Ovary (tissue), 9 donors: ENCODE measurements around the gene MIPEP. TPM values are rescaled to one million over a fixed set of nuclear protein-coding genes. Genes with fewer than 3 reads are reported as not detected.

Experiments
- DNase-seq, 5 donors: peaks; one replicate each; pipeline ENCODE4 v3.0.0-alpha.2; 2019 to 2020
- H3K27ac ChIP-seq, 2 donors: fragments of 200-600 bp; one replicate each; pipeline versions ENCODE4 v1.5.1 to v1.8.0; 2019 to 2022
- H3K27me3 ChIP-seq: fragments of 200-600 bp; one replicate; pipeline ENCODE4 v1.8.0; 2022
- H3K36me3 ChIP-seq: fragments of 200-600 bp; sonication (generic); one replicate; pipeline ENCODE4 v1.5.1; 2019
- H3K4me1 ChIP-seq: one replicate; pipeline ENCODE4 v1.8.1; 2013; ENCODE audit warnings: mild to moderate bottlenecking, moderate library complexity; ENCODE audit not compliant: insufficient read depth
- H3K4me3 ChIP-seq: fragments of 200-600 bp; sonication (generic); one replicate; pipeline ENCODE4 v1.5.1; 2017
- H3K9me3 ChIP-seq, 2 donors: fragments of 200-600 bp in 1 of 2; sonication (generic) in 1 of 2; one replicate each; pipeline versions ENCODE4 v1.5.1 to v1.8.1; 2013 to 2019; ENCODE audit warnings: mild to moderate bottlenecking in 1 of 2, moderate library complexity in 1 of 2
- CTCF ChIP-seq, 3 donors: fragments of 450-650 bp in 2 of 3; fragments of 200-600 bp in 1 of 3; IDR thresholded peaks; one replicate each; pipeline versions ENCODE4 v1.5.1 to v1.8.0; 2016 to 2022; ENCODE audit warnings: antibody characterized with exemption in 3 of 3, mild to moderate bottlenecking in 1 of 3
- EP300 ChIP-seq: sonication (generic); formaldehyde crosslinking; IDR thresholded peaks from one replicate; pipeline ENCODE4 v1.6.1; 2017; ENCODE audit warnings: antibody characterized with exemption
- POLR2A ChIP-seq: fragments of 450-650 bp; IDR thresholded peaks from one replicate; pipeline ENCODE4 v1.6.1; 2017; ENCODE audit warnings: antibody characterized with exemption, mild to moderate bottlenecking, moderate library complexity
- WGBS, 3 donors: extraction: QIAGEN DNeasy Blood & Tissue Kit in 1 of 3; methylation state at CpG; one replicate each; pipeline versions ENCODE4 v1.1.5 to v1.1.7; 2013 to 2017; 5-methylcytosine and 5-hydroxymethylcytosine counted together
- intact Hi-C, 4 donors: fragments of 100-400 bp; cut with DNase I; formaldehyde crosslinking; loops; one replicate each; pipeline versions ENCODE4 v1.11.0 to v1.15.1; 2022 to 2023
- polyA plus RNA-seq, 2 donors: library from polyadenylated mRNA; stranded (reverse); fragments of 200-250 nt in 1 of 2; fragments of 350-450 nt in 1 of 2; fragmentation: Illumina TruSeq in 1 of 2; extraction: RNeasy Lipid Tissue Mini Kit (QIAGEN cat#74804) in 1 of 2; gene quantifications; one replicate each; pipeline ENCODE4 v1.2.3, GENCODE V29; 2013 to 2014
- total RNA-seq, 7 donors: library from RNA; depleted of rRNA in 2 of 7; stranded (reverse); fragments of >200 nt in 2 of 7; fragmentation: NEBNext Ultra II Directional in 3 of 7; extraction: Animal tissue kit (Norgen Biotek cat#: 25700) in 3 of 7; gene quantifications; one replicate each; pipeline versions ENCODE4 v1.1.0 to v1.2.4, GENCODE V29; 2016 to 2023
- donor health status: DM: no; HTN: no; CAD: no; lungs with moderate emphysema.
- donor health status: DM: no; HTN: no; CAD: no.
- donor health status: Bipolar disorder and iron deficiency.
- donor health status: DM: yes; HTN: yes; CAD: no.
- donor health status: DM: no; HTN: no; CAD: no.
- donor health status: DM: yes; HTN: yes; CAD: no.

MIPEP gene
- total and polyA plus RNA-seq, 9 donors, result 7.1 to 18.8 (median 12.9) TPM

DNA sequence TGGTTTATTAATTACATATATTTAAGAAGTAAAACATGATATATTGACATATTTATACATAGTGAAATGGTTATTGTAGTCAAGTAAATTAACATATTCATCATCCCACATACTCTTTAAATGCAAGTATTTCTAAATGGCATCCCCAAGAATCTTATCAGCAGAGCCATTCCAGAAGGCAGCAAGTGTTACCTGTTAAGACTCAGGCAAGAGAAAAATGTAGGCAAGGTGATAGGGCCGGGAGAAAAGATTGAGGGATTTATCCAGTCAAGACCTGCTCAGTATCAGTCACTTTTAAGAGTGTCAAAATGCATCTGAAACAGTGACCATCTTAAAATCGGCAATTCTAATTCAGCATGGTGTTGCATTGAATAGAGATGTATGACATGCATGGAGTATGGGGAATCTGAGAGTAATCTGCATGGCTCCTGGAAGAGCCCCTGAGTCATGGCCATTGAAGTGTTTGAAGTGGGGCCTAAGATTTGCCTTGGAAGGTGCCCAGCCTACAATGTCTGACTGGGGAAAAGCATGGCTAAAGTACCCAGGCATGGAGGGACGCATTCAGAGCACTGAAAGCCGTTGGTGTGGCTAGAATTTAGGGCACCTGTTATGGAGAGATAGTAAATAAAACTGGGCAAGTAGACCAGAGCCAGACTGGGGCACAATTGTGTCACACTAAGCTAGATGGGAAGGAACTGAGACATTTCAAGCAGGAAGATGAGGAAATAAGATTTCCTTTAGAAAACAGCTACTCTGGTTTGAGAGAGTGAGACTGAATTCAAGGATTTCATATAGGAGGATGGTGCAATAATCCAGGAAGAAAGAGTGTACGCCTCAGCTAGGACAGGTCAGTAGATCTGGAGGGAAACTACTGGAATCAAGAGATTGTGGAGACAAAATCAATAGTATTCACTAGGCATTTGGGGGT is 33.1 kb upstream of the MIPEP start:
- Histone ChIP-seq H3K4me1 (no peaks in the 10 kb centered on the region), H3K9me3 (no peaks in the 10 kb centered on the region), H3K36me3 (no peaks in the 10 kb centered on the region), H3K27me3 (no peaks in the 10 kb centered on the region), H3K27ac (no peak overlapping the region), H3K4me3 (no peak overlapping the region)
- DNase-seq, result no peak
- 81 to 82% (median 82%) methylated on average over 5 of the region's 5 CpGs for WGBS, 3 donors
- TF ChIP-seq CTCF (IDR thresholded peaks at IDR 0.05), result no peak
- no peak for TF ChIP-seq POLR2A
- TF ChIP-seq EP300, result no peak
- intact Hi-C loops, result loop anchor here in 3 of 4 donors (5.0 to 10.0 kb wide), 2 partner anchors 295 to 303 kb away; no protein-coding TSS in a partner anchor

DNA sequence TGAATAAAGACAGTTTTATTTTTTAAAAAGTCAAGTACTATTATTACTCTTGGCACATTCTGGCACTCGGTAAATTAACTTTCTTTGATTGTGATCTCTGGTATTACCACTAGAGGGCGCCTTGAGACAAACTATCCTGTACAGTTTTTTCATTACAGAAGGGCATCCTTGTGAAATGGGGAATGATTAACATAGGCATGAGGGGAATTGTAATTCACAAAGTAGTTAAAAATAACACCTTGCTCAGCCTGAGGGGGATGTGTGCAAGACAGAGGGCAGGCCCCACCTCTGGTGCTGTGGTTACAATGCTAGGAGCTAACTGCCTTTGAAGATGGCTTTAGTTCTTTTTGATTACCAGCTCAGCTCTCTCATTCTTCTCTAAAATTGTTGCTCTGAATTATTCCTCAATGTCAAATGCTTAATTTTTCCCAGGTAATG is 32.3 kb upstream of the MIPEP start:
- Histone ChIP-seq H3K36me3 (no peaks in the 10 kb centered on the region), H3K4me3 (no peak overlapping the region), H3K27ac (no peak overlapping the region), H3K4me1 (no peaks in the 10 kb centered on the region), H3K27me3 (no peaks in the 10 kb centered on the region), H3K9me3 (no peaks in the 10 kb centered on the region)
- WGBS, 3 donors, result 1 to 5% (median 4%) methylated on average over 2 of the region's 2 CpGs
- TF ChIP-seq CTCF (IDR thresholded peaks at IDR 0.05) (peak in 2 of 3 donors; percentile 16 to 21), POLR2A (no peak), EP300 (no peak)
- no peak for DNase-seq
- intact Hi-C loops, result loop anchor here in 3 of 4 donors (5.0 to 10.0 kb wide), 2 partner anchors 296 to 303 kb away; no protein-coding TSS in a partner anchor

- Histone ChIP-seq H3K9me3 (no peaks in the 10 kb centered on the region), H3K4me1 (no peaks in the 10 kb centered on the region), H3K27me3 (no peaks in the 10 kb centered on the region), H3K4me3 (no peak overlapping the region), H3K36me3 (no peaks in the 10 kb centered on the region), H3K27ac (no peak overlapping the region)
- intact Hi-C loops, result no loop called here
- 89 to 96% (median 96%) methylated on average over 1 of the region's 1 CpG for WGBS, 3 donors
- TF ChIP-seq EP300, result no peak
- TF ChIP-seq CTCF (IDR thresholded peaks at IDR 0.05), result no peak
- no peak for TF ChIP-seq POLR2A
- DNase-seq, result no peak
Measured at GRCh38 chr13:23919006-23919405, 29.8 kb upstream of the MIPEP start.

GRCh38 chr13:23918208-23918607 is 29.0 kb upstream of the MIPEP start:
- Histone ChIP-seq H3K9me3 (no peaks in the 10 kb centered on the region), H3K27me3 (no peaks in the 10 kb centered on the region), H3K36me3 (no peaks in the 10 kb centered on the region), H3K27ac (no peak overlapping the region), H3K4me1 (no peaks in the 10 kb centered on the region), H3K4me3 (no peak overlapping the region)
- TF ChIP-seq POLR2A (no peak), CTCF (IDR thresholded peaks at IDR 0.05) (no peak), EP300 (no peak)
- DNase-seq, result no peak
- intact Hi-C loops, result no loop called here
- WGBS, 3 donors, result 73 to 77% (median 77%) methylated on average over 2 of the region's 2 CpGs
